Nephron (organoid): ENCODE measurements around the gene CCDC157.

Source experiments
- H3K27ac Mint-ChIP-seq, 3 experiments: 2 replicates each; pipeline ENCODE4 v1.8.0; 2020; ENCODE audit warnings: mixed read lengths in 3 of 3, mild to moderate bottlenecking in 2 of 3, moderate library complexity in 1 of 3
- H3K27me3 Mint-ChIP-seq: 2 replicates; pipeline ENCODE4 v1.8.0; 2021; ENCODE audit warnings: low read depth, mild to moderate bottlenecking, moderate library complexity, mixed read lengths
- H3K36me3 Mint-ChIP-seq: 2 replicates; pipeline ENCODE4 v1.8.0; 2020; ENCODE audit warnings: low read depth, mixed read lengths
- H3K4me1 Mint-ChIP-seq: 2 replicates; pipeline ENCODE4 v1.8.0; 2020; ENCODE audit warnings: mixed read lengths
- H3K4me3 Mint-ChIP-seq, 3 experiments: 2 replicates each; pipeline ENCODE4 v1.8.0; 2020; ENCODE audit warnings: mild to moderate bottlenecking in 3 of 3, mixed read lengths in 3 of 3, moderate library complexity in 2 of 3
- H3K9me3 Mint-ChIP-seq: 2 replicates; pipeline ENCODE4 v1.8.0; 2020; ENCODE audit warnings: mixed read lengths
- TF ChIP-seq, protein P1 (sequence below), 3 experiments: fragments of 200-600 bp; sonication (generic); IDR thresholded peaks; one replicate each; pipeline ENCODE4 v1.5.0; 2021; ENCODE audit warnings: antibody characterized with exemption in 3 of 3; ENCODE audit not compliant: unreplicated experiment in 3 of 3

CCDC157 gene

DNA sequence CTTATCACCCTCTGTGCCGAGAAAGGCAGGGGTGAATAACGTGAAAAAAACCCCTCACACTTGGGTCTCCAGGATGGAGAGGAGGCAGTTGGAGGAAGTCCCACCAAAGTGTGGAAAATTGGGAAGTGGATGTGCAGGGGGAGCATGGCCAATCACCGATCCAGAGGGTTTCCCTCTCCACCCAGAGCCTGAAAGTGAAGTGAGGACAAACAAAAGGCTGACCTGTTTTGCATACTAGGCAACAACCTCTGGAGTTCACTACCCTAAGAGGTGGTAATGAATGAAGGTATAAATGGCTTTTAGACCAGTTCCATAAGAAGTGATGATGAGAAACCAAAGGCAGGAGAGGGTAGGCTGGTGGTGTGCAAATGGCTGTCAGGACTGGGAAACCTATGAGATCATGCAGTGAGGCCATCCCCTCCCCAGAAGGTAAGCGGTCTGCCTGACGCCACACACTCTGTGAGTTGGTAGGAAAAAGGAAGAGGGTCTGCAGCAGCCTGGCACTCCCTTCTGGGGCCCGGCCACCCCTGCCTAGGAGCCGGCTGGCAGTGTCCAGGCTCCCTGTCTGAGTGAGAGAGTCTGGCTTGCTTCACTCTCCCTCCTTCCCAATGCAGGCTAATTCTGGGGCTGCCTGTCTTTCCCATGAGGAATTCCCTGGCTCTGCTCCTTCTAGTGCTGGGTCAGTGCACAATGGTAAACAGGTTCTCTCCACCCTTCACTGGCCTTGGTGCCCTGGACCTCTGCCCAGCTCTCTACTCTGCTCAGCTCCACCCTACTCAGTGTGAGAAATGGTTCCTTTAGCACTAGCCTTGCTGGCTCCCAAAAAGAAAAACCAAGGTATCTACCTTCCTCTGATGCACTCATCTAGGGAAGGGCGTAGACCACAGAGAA lies 45.7 kb upstream of the CCDC157 start:
- TF ChIP-seq, protein P1, sequence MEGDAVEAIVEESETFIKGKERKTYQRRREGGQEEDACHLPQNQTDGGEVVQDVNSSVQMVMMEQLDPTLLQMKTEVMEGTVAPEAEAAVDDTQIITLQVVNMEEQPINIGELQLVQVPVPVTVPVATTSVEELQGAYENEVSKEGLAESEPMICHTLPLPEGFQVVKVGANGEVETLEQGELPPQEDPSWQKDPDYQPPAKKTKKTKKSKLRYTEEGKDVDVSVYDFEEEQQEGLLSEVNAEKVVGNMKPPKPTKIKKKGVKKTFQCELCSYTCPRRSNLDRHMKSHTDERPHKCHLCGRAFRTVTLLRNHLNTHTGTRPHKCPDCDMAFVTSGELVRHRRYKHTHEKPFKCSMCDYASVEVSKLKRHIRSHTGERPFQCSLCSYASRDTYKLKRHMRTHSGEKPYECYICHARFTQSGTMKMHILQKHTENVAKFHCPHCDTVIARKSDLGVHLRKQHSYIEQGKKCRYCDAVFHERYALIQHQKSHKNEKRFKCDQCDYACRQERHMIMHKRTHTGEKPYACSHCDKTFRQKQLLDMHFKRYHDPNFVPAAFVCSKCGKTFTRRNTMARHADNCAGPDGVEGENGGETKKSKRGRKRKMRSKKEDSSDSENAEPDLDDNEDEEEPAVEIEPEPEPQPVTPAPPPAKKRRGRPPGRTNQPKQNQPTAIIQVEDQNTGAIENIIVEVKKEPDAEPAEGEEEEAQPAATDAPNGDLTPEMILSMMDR (IDR thresholded peaks at IDR 0.05; ENCODE audit: unreplicated experiment in 3 of 3) = no peak
- Mint-ChIP-seq H3K27ac (peak overlapping the region; percentile 83 to 88 (median 87)), H3K9me3 (no peaks in the 10 kb centered on the region), H3K4me3 (peak overlapping the region in 1 of 3 experiments; percentile 3), H3K36me3 (no peaks in the 10 kb centered on the region), H3K27me3 (no peaks in the 10 kb centered on the region), H3K4me1 (peaks cover 53% of the 10 kb centered on the region)

DNA sequence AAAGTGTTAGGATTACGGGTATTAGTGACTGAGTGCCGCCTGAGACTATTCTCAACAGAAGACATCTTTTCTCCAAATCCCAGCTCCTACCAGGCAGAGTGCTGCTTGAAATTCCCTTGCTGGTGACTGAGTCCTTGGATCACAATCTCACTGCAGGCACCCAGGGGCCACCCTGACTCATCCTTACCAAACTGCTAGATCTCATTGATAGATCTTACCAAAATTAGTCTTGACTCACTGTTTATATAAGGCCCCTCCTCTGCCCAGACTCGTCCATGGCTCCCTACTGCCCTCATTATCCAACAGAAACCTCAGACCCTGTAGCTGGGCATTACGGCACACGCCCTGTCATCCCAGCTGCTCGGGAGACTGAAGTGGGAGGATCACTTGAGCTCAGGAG lies 44.8 kb upstream of the CCDC157 start:
- no peaks in the 10 kb centered on the region for H3K9me3 Mint-ChIP-seq
- H3K4me3 Mint-ChIP-seq = no peak overlapping the region
- TF ChIP-seq, protein P1 (IDR thresholded peaks at IDR 0.05; ENCODE audit: unreplicated experiment in 3 of 3) = no peak
- no peaks in the 10 kb centered on the region for H3K36me3 Mint-ChIP-seq
- peaks cover 45% of the 10 kb centered on the region for H3K4me1 Mint-ChIP-seq
- H3K27me3 Mint-ChIP-seq = no peaks in the 10 kb centered on the region
- peak overlapping the region in 2 of 3 experiments; percentile 9 to 25 for H3K27ac Mint-ChIP-seq

DNA sequence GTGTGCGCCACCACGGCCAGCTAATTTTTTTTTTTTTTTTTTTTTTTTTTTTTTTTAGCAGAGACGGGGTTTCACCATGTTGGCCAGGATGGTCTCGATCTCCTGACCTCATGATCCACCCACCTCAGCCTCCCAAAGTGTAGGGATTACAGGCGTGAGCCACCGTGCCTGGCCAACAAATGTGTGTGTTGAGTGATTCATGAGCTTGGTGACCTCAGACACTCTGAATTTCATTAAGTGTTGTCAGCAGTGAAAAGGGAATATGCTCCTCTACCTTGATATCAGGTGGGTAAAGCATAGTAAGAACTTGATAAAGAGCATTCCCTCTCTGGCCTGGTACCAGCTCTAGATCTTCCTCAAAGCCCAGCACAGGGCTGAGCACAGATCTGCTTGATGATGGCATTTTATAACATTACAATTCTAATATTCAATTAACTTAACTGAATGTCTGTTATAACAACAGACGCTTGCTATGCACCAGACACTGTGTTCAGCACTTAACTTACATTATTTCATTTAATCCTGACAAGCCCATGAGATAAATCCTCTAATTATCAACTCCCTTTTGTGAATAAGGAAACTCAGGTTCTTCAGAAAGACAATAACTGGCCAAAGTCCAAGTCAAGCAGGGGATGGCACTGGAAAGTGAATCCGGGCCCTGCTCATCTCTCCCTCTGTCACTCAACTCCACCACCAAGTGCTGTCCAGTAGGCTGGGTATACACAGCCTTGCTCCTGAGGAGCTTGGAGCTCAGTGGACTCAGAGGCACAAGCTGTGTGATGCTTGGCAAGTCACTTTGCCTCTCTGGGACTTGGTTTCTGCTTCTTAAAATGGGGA lies 43.1 kb upstream of the CCDC157 start:
- H3K4me1 Mint-ChIP-seq = peaks cover 31% of the 10 kb centered on the region
- H3K4me3 Mint-ChIP-seq = no peak overlapping the region
- peak overlapping the region; percentile 16 to 52 (median 46) for H3K27ac Mint-ChIP-seq
- peaks cover 5% of the 10 kb centered on the region for H3K27me3 Mint-ChIP-seq
- no peaks in the 10 kb centered on the region for H3K9me3 Mint-ChIP-seq
- H3K36me3 Mint-ChIP-seq = no peaks in the 10 kb centered on the region
- TF ChIP-seq, protein P1 (IDR thresholded peaks at IDR 0.05; ENCODE audit: unreplicated experiment in 3 of 3) = no peak

DNA sequence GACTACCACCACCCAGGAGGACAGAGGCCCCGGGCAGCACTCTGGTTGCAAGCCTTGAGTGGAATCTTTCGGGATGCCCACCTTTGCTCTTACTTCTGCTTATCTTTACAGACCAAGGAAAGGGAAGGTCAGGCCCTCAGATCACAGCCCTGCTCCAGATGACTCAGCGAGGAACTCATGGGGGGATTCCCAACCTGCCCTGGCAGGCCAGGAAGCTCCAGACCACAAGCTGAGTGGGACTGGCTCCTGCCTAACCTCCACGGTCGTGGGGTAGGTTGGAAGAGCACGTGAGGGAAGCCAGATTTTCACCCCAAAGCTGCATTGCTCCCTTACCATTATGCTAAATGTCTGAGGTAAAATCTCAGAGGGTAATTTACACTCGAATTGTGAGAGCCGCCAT lies 41.9 kb upstream of the CCDC157 start:
- TF ChIP-seq, protein P1 (IDR thresholded peaks at IDR 0.05; ENCODE audit: unreplicated experiment in 3 of 3) = no peak
- H3K4me1 Mint-ChIP-seq = peaks cover 30% of the 10 kb centered on the region
- no peaks in the 10 kb centered on the region for H3K36me3 Mint-ChIP-seq
- H3K27me3 Mint-ChIP-seq = peaks cover 5% of the 10 kb centered on the region
- no peaks in the 10 kb centered on the region for H3K9me3 Mint-ChIP-seq
- H3K4me3 Mint-ChIP-seq = no peak overlapping the region
- no peak overlapping the region for H3K27ac Mint-ChIP-seq

DNA sequence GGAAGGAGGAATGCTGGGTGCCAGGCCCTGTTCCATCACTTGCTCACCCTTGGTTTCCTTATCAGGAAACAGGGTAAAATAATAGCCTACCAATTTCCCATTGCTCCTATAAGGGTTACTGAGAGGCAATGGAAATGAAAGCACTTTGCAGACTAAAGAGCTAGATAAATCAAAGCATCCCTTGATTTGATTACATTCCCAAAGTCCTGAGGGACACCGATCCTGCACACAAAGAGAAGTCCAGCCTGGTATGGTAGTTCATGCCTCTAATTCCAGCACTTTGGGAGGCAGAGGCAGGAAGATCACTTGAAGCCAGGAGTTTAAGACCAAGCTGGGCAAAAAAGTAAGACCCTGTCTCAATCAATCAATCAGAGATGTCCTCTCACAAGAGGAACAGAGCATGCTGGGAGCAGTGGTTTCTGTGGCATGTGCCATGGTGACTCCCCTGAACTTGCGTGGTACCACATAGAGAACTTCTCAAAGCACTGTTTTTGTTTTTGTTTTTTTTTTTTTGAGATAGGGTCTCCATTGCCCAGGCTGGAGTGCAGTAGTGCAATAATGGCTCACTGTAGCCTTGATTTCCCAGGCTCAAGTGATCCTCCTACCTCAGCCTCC lies 40.7 kb upstream of the CCDC157 start:
- H3K4me3 Mint-ChIP-seq = no peak overlapping the region
- TF ChIP-seq, protein P1 (IDR thresholded peaks at IDR 0.05; ENCODE audit: unreplicated experiment in 3 of 3) = no peak
- H3K27ac Mint-ChIP-seq = no peak overlapping the region
- peaks cover 5% of the 10 kb centered on the region for H3K27me3 Mint-ChIP-seq
- peaks cover 20% of the 10 kb centered on the region for H3K4me1 Mint-ChIP-seq
- no peaks in the 10 kb centered on the region for H3K9me3 Mint-ChIP-seq
- H3K36me3 Mint-ChIP-seq = peaks cover 3% of the 10 kb centered on the region
